Panc1 (cell line): ENCODE results near the gene MTSS2. TPM values are rescaled to one million over a fixed set of nuclear protein-coding genes. Genes with fewer than 3 reads are reported as not detected.

Experiments
- ATAC-seq: fragments of 200-7000 bp; cut with Tn5 transposase; 2 replicates; pipeline ENCODE4 v1.9.1; 2020; ENCODE audit warnings: mild to moderate bottlenecking, moderate library complexity
- BruUV-seq: library from RNA; stranded (reverse); fragments of 400-500 nt; replicated peaks from 2 replicates; lab custom pipeline; 2021; lab: Mats Ljungman, UMichigan
- CTCF ChIA-PET: fragments of 300-600 bp; sonication (Branson Sonifier 250); formaldehyde crosslinking; loops from one replicate; lab custom pipeline; 2022; ENCODE audit warnings: antibody characterized with exemption; lab: Charles Lee
- POLR2A ChIA-PET: fragments of 300-600 bp; sonication (Branson Sonifier 250); formaldehyde crosslinking; loops from one replicate; lab custom pipeline; 2022; ENCODE audit warnings: antibody characterized with exemption; lab: Charles Lee
- DNase-seq: peaks from one replicate; pipeline ENCODE4 v3.0.0-alpha.2; 2010; ENCODE audit warnings: low read depth, low spot score
- H3K27ac ChIP-seq: 2 replicates; pipeline ENCODE4 v1.5.1; 2011; ENCODE audit warnings: mild to moderate bottlenecking, low read length, inconsistent platforms
- H3K27me3 ChIP-seq: fragments of 200-500 bp; sonication (Bioruptor generic); 2 replicates; pipeline ENCODE4 v1.6.0; 2014; ENCODE audit warnings: low read length, inconsistent platforms; ENCODE audit not compliant: control insufficient read depth, insufficient read depth
- H3K36me3 ChIP-seq: fragments of 200-500 bp; sonication (Bioruptor generic); 2 replicates; pipeline ENCODE4 v1.5.1; 2014; ENCODE audit warnings: inconsistent platforms, mild to moderate bottlenecking, low read length, moderate library complexity; ENCODE audit not compliant: control insufficient read depth, insufficient read depth
- H3K4me1 ChIP-seq: 2 replicates; pipeline ENCODE4 v1.5.1; 2011; ENCODE audit warnings: inconsistent platforms, mild to moderate bottlenecking, low read length, moderate library complexity; ENCODE audit not compliant: control insufficient read depth, insufficient read depth
- H3K4me3 ChIP-seq, 2 experiments: 2 replicates each; pipeline ENCODE4 v1.5.1; 2011 to 2012; ENCODE audit warnings: low read depth in 2 of 2, low read length in 2 of 2, mild to moderate bottlenecking in 2 of 2, inconsistent platforms in 1 of 2, moderate library complexity in 1 of 2
- H3K9me3 ChIP-seq: fragments of 200-500 bp; sonication (Bioruptor generic); 2 replicates; pipeline ENCODE4 v1.5.1; 2014; ENCODE audit warnings: low read depth, mild to moderate bottlenecking, inconsistent platforms, low read length, moderate library complexity; ENCODE audit not compliant: control insufficient read depth, insufficient read depth
- CTCF ChIP-seq: fragments of 450-650 bp; IDR thresholded peaks from 2 replicates; pipeline ENCODE4 v1.5.1; 2017; ENCODE audit warnings: mild to moderate bottlenecking
- POLR2AphosphoS5 ChIP-seq: IDR thresholded peaks from 2 replicates; pipeline ENCODE4 v1.6.1; 2012; ENCODE audit warnings: mild to moderate bottlenecking, low read depth, low read length, moderate library complexity
- REST ChIP-seq, 2 experiments: IDR thresholded peaks; 2 replicates each; pipeline ENCODE4 v1.6.1; 2011 to 2012; ENCODE audit warnings: low read depth in 2 of 2, control low read depth in 1 of 2, low read length in 1 of 2, mild to moderate bottlenecking in 1 of 2, moderate library complexity in 1 of 2; ENCODE audit not compliant: insufficient read depth in 1 of 2
- SIN3A ChIP-seq: IDR thresholded peaks from 2 replicates; pipeline ENCODE4 v1.6.1; 2012; ENCODE audit warnings: low read depth, mild to moderate bottlenecking, low read length, moderate library complexity, borderline replicate concordance; ENCODE audit not compliant: insufficient read depth
- TCF7L2 ChIP-seq: IDR thresholded peaks from 2 replicates; pipeline ENCODE4 v1.6.1; 2011; ENCODE audit warnings: mild to moderate bottlenecking, low read depth, low read length, inconsistent platforms
- in situ Hi-C: cut with HindIII; loops from 2 replicates; pipeline ENCODE4 v1.10.0; 2016; ENCODE audit warnings: low sequenced_read_pairs, low pct_unique_long_range_greater_than_20kb
- intact Hi-C: fragments of 100-400 bp; cut with micrococcal nuclease; formaldehyde crosslinking; loops from one replicate; pipeline ENCODE4 v1.10.0; 2022; ENCODE audit not compliant: unreplicated experiment
- total RNA-seq: library from RNA; stranded (reverse); gene quantifications from one replicate; pipeline ENCODE4 v1.2.1, GENCODE V29; 2021; ENCODE audit not compliant: unreplicated experiment

The MTSS2 gene
- total RNA-seq, 1 experiment from 2014 or later, result 55.7 TPM

- DNase-seq, result no peak
- CTCF ChIA-PET, result no interaction called here
- BruUV-seq, result no TSS peak
These were observed 35.5 kb upstream of the MTSS2 start for GRCh38 chr16:70721202-70721963.

More at GRCh38 chr16:70721202-70721963, 35.5 kb upstream of the MTSS2 start:
- in situ Hi-C loops, result no loop called here
- Histone ChIP-seq H3K27ac (no peak overlapping the region), H3K9me3 (no peaks in the 10 kb centered on the region), H3K4me1 (no peaks in the 10 kb centered on the region), H3K36me3 (no peaks in the 10 kb centered on the region), H3K27me3 (no peaks in the 10 kb centered on the region), H3K4me3 (no peak overlapping the region)
- POLR2A ChIA-PET, result no interaction called here
- intact Hi-C loops, result no loop called here
- no peak for TF ChIP-seq REST (IDR thresholded peaks at IDR 0.05; ENCODE audit: insufficient read depth in 1 of 2, low read depth in 2 of 2, low read length in 1 of 2)
- no peak for TF ChIP-seq TCF7L2
- no peak for TF ChIP-seq SIN3A
- no peak for TF ChIP-seq CTCF
- TF ChIP-seq POLR2AphosphoS5, result no peak
- ATAC-seq, result no peak
